SK-N-SH treated with all-trans-retinoic acid at 6 μM for 48 hours (cell line): Measurements from ENCODE around the gene TBCD.

Source experiments
- ARNTL ChIP-seq: fragments of 450-650 bp; formaldehyde crosslinking; IDR thresholded peaks from 2 replicates; pipeline ENCODE4 v1.5.0; 2020; ENCODE audit warnings: low read depth, mild to moderate bottlenecking, moderate library complexity, borderline replicate concordance
- BACH2 ChIP-seq: fragments of 250-450 bp; sonication (Bioruptor Pico); IDR thresholded peaks from 2 replicates; pipeline ENCODE4 v1.9.0; 2021; ENCODE audit warnings: mild to moderate bottlenecking, borderline replicate concordance
- CSDC2 ChIP-seq: fragments of 250-450 bp; sonication (Bioruptor Pico); IDR thresholded peaks from 2 replicates; pipeline ENCODE4 v1.5.0; 2020; ENCODE audit warnings: mild to moderate bottlenecking, moderate library complexity
- OSR1 ChIP-seq: fragments of 250-450 bp; sonication (Bioruptor Pico); IDR thresholded peaks from 2 replicates; pipeline ENCODE4 v1.8.0; 2022; ENCODE audit warnings: moderate library complexity, mild to moderate bottlenecking, inconsistent platforms
- PATZ1 ChIP-seq: fragments of 250-450 bp; sonication (Bioruptor Pico); IDR thresholded peaks from 2 replicates; pipeline ENCODE4 v1.8.0; 2020; ENCODE audit warnings: mild to moderate bottlenecking, moderate library complexity, borderline replicate concordance
- POU6F1 ChIP-seq: fragments of 250-450 bp; sonication (Bioruptor Pico); IDR thresholded peaks from 2 replicates; pipeline ENCODE4 v1.8.0; 2021; ENCODE audit warnings: low read depth, mild to moderate bottlenecking, moderate library complexity, borderline replicate concordance
- RARB ChIP-seq: fragments of 250-450 bp; sonication (Bioruptor Pico); IDR thresholded peaks from 2 replicates; pipeline ENCODE4 v1.8.0; 2021; ENCODE audit warnings: mild to moderate bottlenecking, moderate library complexity
- SNAI2 ChIP-seq: fragments of 250-450 bp; sonication (Bioruptor Pico); IDR thresholded peaks from 2 replicates; pipeline ENCODE4 v1.5.0; 2020; ENCODE audit warnings: mild to moderate bottlenecking, moderate library complexity
- TCF4 ChIP-seq: fragments of 250-450 bp; sonication (Bioruptor Pico); IDR thresholded peaks from 2 replicates; pipeline ENCODE4 v1.8.0; 2021; ENCODE audit warnings: mild to moderate bottlenecking, moderate library complexity, borderline replicate concordance
- ZNF565 ChIP-seq: fragments of 450-650 bp; formaldehyde crosslinking; conservative IDR thresholded peaks from 2 replicates; pipeline ENCODE4 v1.5.0; 2020; ENCODE audit warnings: low read depth, mild to moderate bottlenecking, moderate library complexity
- ZNF70 ChIP-seq: fragments of 450-650 bp; formaldehyde crosslinking; IDR thresholded peaks from 2 replicates; pipeline ENCODE4 v1.5.0; 2020; ENCODE audit warnings: mild to moderate bottlenecking, moderate library complexity

- no peak for TF ChIP-seq PATZ1 (CRISPR knock-in tag)
- TF ChIP-seq ZNF565 (CRISPR knock-in tag) = no peak
- TF ChIP-seq CSDC2 (CRISPR knock-in tag) = no peak
- TF ChIP-seq TCF4 (CRISPR knock-in tag) = no peak
- TF ChIP-seq RARB (CRISPR knock-in tag) = no peak
- TF ChIP-seq SNAI2 = no peak
- TF ChIP-seq BACH2 (CRISPR knock-in tag) = no peak
- TF ChIP-seq OSR1 = no peak
- TF ChIP-seq ZNF70 (CRISPR knock-in tag) = no peak
- TF ChIP-seq POU6F1 (CRISPR knock-in tag) = no peak
- no peak for TF ChIP-seq ARNTL
Measured at GRCh38 chr17:82946081-82946480, 194.2 kb downstream of the TBCD start.
